ENCODE measurements around the gene MARS1. TPM values are rescaled to one million over a fixed set of nuclear protein-coding genes. Genes with fewer than 3 reads are reported as not detected.

MARS1 gene
- total RNA-seq, 1 donor from 2014 or later, result 131 TPM

- no peak for DNase-seq (ENCODE audit: low read depth)
Observed at GRCh38 chr12:57526477-57527126, 38.7 kb downstream of the MARS1 start.

GRCh38 chr12:57527184-57527583 lies 39.3 kb downstream of the MARS1 start:
- DNase-seq (ENCODE audit: low read depth), result no peak

- DNase-seq (ENCODE audit: low read depth), result no peak
Observed at GRCh38 chr12:57528176-57528575, 40.3 kb downstream of the MARS1 start.

GRCh38 chr12:57528831-57529555 lies 41.1 kb downstream of the MARS1 start:
- DNase-seq (ENCODE audit: low read depth), result no peak

- DNase-seq (ENCODE audit: low read depth), result peak; percentile 11
Observed at GRCh38 chr12:57529831-57530230, 42.0 kb downstream of the MARS1 start.

GRCh38 chr12:57530396-57531142 lies 42.7 kb downstream of the MARS1 start:
- no peak for DNase-seq (ENCODE audit: low read depth)

GRCh38 chr12:57531836-57532235 lies 44.0 kb downstream of the MARS1 start:
- no peak for DNase-seq (ENCODE audit: low read depth)

- DNase-seq (ENCODE audit: low read depth), result no peak
Observed at GRCh38 chr12:57533108-57533507, 45.2 kb downstream of the MARS1 start.

- DNase-seq (ENCODE audit: low read depth), result no peak
Observed at GRCh38 chr12:57534250-57534649, 46.4 kb downstream of the MARS1 start.

- DNase-seq (ENCODE audit: low read depth), result no peak
Observed at GRCh38 chr12:57534991-57535543, 47.2 kb downstream of the MARS1 start.

- no peak for DNase-seq (ENCODE audit: low read depth)
Observed at GRCh38 chr12:57535764-57536596, 48.1 kb downstream of the MARS1 start.

GRCh38 chr12:57536597-57536942 lies 48.7 kb downstream of the MARS1 start:
- DNase-seq (ENCODE audit: low read depth), result no peak

- no peak for DNase-seq (ENCODE audit: low read depth)
Observed at GRCh38 chr12:57539134-57539768, 51.4 kb downstream of the MARS1 start.

GRCh38 chr12:57541001-57541400 lies 53.1 kb downstream of the MARS1 start:
- no peak for DNase-seq (ENCODE audit: low read depth)

GRCh38 chr12:57541717-57542116 lies 53.8 kb downstream of the MARS1 start:
- no peak for DNase-seq (ENCODE audit: low read depth)

- DNase-seq (ENCODE audit: low read depth), result no peak
Observed at GRCh38 chr12:57543581-57543980, 55.7 kb downstream of the MARS1 start.

- DNase-seq (ENCODE audit: low read depth), result no peak
Observed at GRCh38 chr12:57545809-57546437, 58.1 kb downstream of the MARS1 start.

GRCh38 chr12:57546438-57547287 lies 58.8 kb downstream of the MARS1 start, which contains the start of gene DCTN2:
DCTN2 (minus strand) TSS chr12:57547192; CDS start chr12:57547063, 129 bp downstream.
- peak; percentile 99 for DNase-seq (ENCODE audit: low read depth)
